Head of caudate nucleus (tissue), 42 donors: Measurements from ENCODE around the gene SMCO2.
A peak's percentile ranks its signal among the peaks of the same experiment; 100 is the strongest.

ENCODE experiments used
- DNase-seq, 42 donors: peaks; one replicate each; pipeline versions ENCODE4 v3.0.0 to v3.0.0-alpha.2; 2020 to 2021; ENCODE audit warnings: mixed read lengths in 7 of 42
- intact Hi-C: fragments of 100-400 bp; cut with DNase I; formaldehyde crosslinking; loops from one replicate; pipeline ENCODE4 v1.15.0; 2022

Gene SMCO2

DNA sequence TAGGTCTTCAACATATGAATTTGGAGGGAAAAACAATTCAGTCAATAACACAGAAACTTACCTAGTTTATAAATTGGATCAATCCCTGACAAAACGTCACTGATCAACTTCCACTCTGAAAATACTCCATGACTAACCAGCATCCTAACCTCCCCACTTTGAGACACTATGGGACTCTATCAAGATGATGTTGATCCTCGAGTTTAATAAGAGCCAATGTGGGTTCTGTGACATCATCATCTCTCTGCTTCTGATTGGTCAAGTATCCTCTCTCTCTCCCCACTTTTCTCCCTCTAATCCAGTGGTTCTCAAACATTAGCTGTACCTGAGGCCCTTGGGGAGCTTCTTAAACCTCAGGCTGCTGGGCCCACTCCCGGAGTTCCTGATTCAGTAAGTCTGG lies at the start of gene SMCO2:
Gene SMCO2 (plus strand): TSS at position 301 of the 400 bp plus-strand sequence. CDS start 23,896 bp downstream, outside the sequence.
- DNase-seq: no peak
- intact Hi-C loops: no loop called here

DNA sequence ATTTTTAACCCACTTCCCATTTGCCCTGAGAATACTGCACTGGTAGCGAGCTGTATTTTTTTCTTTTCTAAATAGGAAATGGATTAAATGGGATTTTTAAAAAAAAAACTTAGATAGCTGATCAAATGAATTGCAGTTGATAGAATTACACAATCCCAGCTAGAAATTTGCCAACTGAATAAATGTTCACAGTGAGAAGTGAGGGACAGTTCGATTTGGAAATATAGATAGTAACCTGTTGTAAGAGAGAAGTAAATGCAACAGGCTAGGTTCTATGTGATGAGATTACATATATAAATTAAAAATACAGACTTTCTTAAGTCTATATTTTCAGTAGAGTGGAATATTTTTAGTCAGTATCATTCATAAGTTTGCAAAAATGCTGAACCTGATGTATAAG lies 48.1 kb upstream of the SMCO2 start:
- intact Hi-C loops: no loop called here
- no peak for DNase-seq

DNA sequence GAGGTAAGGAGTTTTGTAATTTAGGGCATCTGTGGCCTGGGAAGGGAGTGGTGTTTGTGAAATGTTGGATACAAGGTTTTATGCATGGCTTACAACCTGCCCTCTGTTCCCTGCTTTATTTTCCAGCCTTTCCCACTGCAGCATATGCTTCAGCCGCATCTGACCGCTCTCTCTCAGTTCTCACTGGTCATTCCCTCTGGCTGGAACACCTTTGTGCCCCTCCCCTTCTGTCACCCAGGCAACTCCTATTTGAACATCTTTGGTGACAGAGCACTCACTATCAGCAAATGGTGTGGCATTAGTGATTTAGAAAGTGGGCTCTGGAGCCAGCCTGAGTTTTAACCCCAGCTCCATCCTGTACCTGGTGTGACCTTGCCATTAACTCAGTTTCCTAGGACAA lies 47.5 kb upstream of the SMCO2 start:
- no peak for DNase-seq
- intact Hi-C loops: no loop called here

DNA sequence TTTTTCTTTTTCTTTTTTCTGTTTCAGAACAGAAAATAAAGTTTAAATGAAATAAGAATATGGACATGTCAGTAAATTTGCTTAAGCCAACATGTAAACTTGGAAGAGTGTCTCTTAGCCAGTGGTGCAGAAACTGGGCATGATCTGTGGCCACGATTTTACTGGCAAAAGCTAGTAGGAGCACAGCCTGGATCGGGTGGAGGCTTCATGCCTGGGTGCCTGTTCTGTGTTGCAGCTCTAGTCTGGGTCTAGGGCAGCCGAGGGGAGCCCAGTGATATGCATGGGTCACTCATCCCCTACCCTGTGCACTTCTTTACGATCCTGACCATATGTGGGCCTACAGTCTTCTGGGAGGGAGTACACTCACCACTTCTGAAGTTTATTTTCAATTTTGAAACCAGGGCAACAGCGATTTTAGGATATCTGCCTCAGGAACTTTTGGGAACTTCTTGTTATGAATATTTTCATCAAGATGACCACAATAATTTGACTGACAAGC lies 45.6 kb upstream of the SMCO2 start:
- no peak for DNase-seq

DNA sequence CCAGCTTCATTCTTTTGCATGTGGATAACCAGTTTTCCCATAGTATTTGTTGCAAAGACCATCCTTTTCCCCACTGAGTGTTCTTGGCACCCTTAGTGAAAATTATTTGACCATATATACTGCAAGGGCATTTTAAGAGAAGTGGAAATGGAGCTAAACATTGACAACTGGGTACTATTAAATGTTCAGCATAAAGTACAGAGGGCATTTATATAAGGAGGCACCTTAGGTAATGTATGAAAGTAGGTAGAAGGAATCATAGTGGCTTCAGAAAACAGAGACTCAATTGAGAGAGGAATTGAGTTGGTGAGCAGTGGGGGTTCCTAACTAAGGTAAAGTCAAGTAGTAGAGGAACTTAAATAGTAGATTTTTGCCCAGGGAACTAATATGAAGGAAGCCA lies 34.5 kb upstream of the SMCO2 start:
- intact Hi-C loops: no loop called here
- DNase-seq: no peak

More for the DNA sequence above, 45.6 kb upstream of the SMCO2 start:
- intact Hi-C loops: no loop called here

DNA sequence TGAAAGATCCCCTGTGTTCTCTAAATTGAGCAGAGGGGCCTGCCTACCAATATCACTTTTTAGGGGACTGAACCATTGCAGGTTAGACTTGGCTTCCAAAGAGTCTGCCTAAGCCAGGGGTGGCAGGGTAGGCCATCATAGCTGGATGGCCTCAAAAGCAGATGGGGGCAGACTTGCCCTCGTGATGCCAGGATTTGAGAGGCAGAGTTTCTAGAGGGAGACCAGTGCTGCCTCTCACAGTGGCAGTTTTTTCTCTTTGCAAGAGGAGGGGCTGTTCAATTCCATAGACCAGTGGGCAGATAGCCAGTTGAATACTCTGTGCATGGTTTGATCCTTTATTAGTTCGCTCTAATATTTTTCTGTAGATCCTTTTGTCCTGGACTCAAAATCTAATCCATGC lies 23.8 kb upstream of the SMCO2 start:
- intact Hi-C loops: no loop called here
- DNase-seq: no peak

DNA sequence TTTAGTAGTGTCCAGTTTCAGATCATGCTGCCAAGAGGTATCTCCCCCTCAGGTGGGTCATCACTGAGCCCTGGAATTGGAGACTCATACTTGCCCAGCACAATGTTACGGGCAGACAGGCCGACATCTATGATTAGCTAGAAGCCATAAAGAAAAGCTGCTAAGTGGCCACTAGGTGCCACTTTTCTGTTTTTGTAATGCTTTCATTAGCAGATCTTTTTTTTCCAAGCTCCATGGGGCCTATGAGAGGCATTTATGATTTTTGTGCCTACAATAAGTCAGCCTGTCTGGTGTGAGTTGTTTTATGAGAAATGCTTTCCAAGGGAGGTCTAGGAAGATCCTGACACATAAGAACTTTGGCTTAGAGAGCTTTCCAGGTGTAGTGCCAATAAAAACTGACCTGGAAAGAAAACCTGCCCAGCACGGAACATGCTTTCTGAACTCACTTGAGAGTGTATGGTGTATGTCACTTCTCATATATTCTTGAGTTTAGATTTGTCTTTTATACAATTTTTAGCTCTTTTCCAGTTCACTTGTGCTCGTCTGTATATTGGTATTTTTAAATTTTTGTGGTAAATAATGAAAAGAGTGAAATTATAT lies 21.8 kb upstream of the SMCO2 start:
- intact Hi-C loops: no loop called here
- DNase-seq: peak in 12 of 42 donors; percentile 5 to 57 (median 16)

DNA sequence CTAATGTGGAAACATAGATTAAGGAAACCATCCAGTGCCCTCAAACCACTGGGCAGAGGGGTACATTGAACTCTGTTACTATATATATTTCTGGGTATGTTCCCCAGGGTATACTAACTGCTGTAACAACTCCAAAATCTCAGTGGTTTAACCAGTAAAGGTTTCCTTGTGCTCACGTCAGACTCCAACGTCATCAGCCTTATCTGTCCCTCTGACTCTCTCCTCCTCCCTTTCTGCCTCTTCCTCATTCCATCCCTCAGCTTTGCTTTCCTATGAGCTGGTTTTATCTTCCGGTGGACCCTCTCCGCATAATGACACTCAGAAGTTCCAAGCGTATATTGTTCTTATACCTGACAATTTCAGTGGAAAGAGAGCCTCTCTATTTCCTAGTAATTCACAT lies 21.2 kb upstream of the SMCO2 start:
- intact Hi-C loops: no loop called here

DNA sequence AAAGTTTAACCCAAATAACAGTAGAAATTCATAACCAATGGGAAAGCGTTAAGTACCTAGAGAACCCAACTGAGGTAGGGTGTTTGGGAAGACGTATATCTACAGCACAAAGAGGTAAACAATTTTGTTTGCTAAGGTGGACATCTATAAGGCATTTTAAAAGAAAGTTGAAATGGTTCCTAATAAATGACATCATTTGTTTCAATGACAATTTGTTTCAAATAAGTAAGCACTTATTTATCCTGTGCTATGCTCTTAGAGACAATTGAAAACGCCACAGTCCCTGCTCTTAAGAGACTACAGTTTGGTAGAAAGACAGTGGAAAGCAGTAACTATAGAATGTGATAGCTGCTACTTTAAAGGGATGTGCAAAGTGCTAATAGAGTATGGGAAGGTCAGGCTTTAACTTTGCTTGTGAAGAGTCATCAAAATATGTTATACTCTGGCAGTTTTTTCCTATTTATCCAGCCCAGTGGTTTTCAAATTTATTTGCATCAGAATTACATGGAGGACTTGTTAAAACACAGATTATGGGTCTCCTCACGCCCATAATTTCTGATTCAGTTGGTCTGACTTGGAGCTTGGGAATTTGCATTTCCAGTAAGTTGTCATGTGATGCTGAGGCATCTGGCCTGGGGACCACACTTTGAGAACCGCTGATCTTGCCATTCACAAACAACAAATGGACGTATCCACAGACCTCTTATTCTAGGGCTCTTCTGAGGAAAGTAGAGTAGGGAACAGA lies 19.6 kb upstream of the SMCO2 start:
- intact Hi-C loops: no loop called here
- DNase-seq: no peak

More for the DNA sequence above, 21.2 kb upstream of the SMCO2 start:
- DNase-seq: no peak

DNA sequence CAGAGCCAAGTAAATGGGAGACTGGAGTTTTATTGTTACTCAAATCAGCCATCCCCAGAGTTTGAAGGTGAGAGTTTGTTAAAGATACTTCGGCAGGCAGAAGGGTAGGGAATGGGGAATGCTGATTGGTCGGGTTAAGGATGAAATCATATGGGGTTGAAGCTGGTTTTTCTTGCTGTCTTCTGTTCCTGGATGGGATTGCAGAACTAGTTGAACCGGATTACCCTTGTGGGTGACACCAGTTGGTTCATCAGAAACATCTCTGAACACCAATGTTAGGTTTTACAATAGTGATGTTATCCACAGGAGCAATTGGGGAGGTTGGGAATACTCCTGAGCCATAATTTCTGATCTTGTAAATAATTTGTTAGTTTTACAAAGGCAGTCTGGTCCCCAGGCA lies 18.7 kb upstream of the SMCO2 start:
- no peak for DNase-seq

DNA sequence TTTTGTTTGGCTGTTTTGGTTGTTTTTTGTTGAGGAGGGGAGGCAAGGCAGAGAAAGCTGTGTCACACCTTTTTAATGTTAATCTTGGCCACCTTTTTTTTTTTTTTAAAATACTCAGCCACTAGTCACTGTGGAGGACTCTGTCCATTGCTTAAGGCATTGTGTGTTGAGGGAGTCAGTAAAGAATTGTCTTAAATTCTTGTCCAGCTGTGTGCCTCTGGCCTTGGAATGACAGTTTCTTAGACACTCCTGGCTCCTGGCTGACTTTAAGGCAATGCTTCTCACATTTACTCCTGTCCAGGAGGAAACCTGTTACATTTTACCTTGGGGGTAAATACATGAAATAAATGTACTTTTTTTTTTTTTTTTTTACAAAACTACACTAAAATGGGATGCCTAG lies 18.1 kb upstream of the SMCO2 start:
- DNase-seq: no peak
- intact Hi-C loops: no loop called here

More for the DNA sequence above, 18.7 kb upstream of the SMCO2 start:
- intact Hi-C loops: no loop called here

DNA sequence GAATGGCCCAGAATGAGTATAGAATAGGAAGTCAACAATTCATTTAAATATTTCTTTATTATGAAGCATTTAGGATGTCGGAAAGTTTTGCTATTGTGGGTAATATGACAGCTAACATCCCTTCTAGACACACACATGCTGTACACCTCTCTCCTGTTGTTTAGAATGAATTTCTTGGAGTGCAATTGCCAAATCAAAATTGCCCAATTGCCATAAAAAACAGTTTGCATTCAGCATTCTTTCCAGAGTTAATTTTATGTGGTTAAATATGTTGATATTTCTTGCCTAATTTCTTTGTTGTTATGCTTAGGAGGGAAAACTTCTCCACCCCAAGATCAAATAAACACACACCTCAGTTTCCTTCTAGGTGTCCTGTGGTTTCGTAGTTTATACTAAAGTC lies 16.9 kb upstream of the SMCO2 start:
- intact Hi-C loops: loop anchor here (10.0 kb wide), 2 partner anchors 95 to 205 kb away; partner anchors contain the start of gene PPFIBP1
- DNase-seq: no peak

DNA sequence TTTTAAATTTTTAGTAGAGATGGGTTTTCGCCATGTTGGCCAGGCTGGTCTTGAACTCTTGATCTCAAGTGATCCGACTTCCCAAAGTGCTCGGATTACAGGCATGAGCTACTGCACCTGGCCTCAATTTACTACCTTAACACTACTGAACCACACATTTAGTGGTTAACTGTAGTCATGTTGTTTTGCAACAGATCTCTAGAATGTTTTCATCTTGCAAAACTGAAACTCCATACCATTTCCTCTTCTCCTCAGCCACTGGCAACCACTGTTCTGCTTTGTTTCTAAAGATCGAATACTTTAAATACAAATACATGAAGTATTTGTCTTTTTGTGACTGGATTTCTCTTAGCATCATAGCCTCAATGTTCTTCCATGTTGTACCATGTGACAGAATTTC lies 15.4 kb upstream of the SMCO2 start:
- intact Hi-C loops: loop anchor here (10.0 kb wide), 2 partner anchors 94 to 204 kb away; partner anchors contain the start of gene PPFIBP1
- DNase-seq: no peak

DNA sequence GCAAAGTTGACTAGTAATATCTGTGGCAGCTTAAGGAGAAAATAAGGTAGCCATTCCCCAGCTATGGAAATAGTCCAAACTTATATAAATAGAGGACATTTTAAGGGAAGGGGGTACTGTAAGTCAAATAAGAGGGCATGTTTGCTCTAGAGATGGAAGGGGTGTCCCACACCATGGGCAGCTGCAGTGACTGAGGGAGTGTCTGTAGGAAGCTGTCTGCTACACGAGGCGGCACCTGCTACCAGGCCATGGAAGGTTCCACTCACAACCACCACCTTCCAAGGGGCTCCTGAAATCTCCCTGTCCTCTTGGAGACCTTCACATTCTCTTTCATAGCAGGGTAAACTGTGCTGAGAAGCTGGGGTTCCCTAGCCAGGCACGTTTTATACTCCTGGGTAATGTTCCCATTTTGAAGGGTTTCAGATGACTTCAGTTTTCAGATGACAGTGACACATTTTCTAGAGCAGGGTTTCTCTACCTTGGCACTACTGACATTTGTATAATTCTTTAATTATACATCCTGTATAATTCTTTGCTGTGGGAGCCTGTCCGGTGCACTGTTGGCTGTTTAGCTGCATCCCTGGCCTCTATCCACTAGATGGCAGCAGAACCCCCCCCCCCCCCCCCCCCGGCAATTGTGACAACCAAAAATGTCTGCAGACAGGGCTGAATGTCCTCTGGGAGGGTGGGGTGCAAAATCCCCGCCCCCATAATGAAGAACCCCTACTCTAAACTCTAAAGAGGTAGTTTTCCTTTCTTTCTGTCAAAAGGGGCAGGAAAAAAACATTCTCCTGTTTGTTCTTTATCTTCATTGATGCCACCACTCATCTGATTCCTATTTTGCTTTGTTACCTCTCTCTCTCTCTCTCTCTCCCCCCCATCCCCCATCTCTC lies 11.6 kb upstream of the SMCO2 start:
- intact Hi-C loops: loop anchor here (10.0 kb wide), 2 partner anchors 90 to 200 kb away; partner anchors contain the start of gene PPFIBP1
- DNase-seq: peak in 16 of 42 donors; percentile 3 to 63 (median 24)

DNA sequence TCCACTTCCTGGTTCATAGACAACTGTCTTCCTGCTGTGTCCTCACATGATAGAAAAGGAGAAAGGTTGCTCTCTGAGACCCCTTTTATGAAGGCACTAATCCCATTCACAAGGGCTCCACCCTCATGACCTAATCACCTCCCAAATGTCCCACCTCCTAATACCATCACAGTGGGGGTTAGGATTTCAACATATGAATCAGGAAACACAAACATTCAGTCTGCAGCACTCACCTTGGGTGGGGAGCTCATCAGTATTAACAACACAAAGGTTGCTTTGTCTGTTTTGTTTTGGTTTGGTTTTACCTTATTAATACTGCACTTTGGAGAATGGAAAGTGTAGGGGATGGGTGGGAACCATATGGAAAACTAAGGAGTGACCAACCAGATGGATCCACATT lies 10.5 kb upstream of the SMCO2 start:
- DNase-seq: no peak
- intact Hi-C loops: loop anchor here (10.0 kb wide), 2 partner anchors 89 to 199 kb away; partner anchors contain the start of gene PPFIBP1

DNA sequence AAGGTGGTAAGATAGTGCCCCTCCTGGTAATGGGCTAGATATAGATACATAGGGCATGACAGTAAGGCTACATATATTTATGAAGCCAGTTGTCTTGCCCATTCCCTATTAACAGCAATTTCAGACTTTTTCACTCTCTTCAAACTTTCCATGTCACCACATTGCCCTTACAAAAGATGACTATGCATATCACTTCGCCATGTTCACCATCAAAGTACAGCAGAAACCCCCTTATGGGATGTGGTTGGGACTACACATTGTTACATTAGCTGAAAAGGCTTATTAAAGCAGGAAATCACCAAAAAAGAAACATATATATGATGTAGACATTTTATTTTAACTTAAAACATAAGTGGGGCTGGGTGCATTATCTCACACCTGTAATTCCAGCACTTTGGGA lies 9.8 kb upstream of the SMCO2 start:
- intact Hi-C loops: loop anchor here (10.0 kb wide), 2 partner anchors 88 to 198 kb away; partner anchors contain the start of gene PPFIBP1
- DNase-seq: no peak

DNA sequence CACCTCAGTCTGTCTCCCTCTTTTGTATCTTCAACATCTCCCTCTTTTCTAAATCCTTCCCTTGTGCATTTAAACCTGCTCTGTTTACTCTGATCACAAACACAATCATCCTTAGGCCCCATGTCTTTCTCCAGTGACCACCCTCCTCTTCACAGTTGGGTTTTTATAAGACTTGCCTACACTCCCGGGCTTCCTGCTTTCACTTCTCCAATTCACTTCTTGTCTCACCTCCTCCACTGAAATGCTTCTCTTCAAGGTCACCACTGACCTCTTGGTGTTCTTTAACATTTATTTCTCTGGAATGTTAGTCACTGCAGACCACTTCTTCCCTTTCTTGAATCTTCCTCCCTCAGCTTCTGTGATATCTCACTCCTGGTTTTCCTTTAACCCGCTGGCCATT lies 8.7 kb upstream of the SMCO2 start:
- intact Hi-C loops: loop anchor here (10.0 kb wide), 2 partner anchors 87 to 197 kb away; partner anchors contain the start of gene PPFIBP1
- DNase-seq: no peak

DNA sequence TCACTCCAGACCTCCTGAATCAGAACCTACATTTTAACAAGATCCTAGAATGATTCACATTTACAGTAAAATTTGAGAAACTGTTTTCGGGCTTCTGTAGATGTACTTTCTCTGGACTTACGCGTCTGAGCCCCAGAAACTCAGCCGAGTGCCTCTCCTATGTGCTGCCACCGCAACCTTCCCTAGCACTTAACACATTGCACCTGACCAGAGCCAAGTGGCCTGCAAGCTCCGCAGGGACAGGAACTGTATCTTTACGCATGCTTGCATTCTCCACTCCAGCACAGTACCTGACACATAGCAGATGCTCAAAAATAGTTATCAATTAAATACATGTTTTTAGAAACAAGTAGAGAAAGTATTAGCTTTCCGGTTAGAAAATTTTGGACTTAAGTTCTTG lies 1.2 kb downstream of the SMCO2 start:
- intact Hi-C loops: no loop called here
- no peak for DNase-seq

DNA sequence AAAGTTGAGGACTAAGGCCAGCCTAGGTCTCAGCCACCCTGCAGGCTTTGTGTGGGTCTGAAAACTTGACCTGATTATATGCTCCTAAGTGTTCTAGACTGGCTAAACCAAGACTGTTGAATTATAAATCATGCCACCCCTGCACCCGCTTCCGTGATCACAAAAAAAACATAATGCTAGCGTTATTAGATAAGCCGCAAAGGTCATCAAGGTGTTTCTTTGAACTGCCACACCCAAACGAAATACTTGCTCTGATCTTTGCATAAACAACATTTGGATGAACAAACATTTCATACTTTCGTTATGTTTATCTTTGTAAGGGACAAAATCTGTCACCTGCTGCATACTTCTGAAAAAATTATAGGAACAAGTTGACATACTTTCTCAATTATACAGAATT lies 2.5 kb downstream of the SMCO2 start:
- DNase-seq: no peak
- intact Hi-C loops: no loop called here
